GM15510 (cell line): ENCODE data around the gene PTF1A.

Experiments used
- POLR2A ChIP-seq: IDR thresholded peaks from 3 replicates; pipeline ENCODE4 v1.6.1; 2011; ENCODE audit warnings: borderline replicate concordance; ENCODE audit not compliant: insufficient read length; ENCODE audit errors: extremely low read depth

The PTF1A gene

GRCh38 chr10:23173214-23174073 is 18.7 kb upstream of the PTF1A start:
- no peak for TF ChIP-seq POLR2A

- no peak for TF ChIP-seq POLR2A
Measured at GRCh38 chr10:23174074-23174976, 17.8 kb upstream of the PTF1A start.

GRCh38 chr10:23174977-23175512 is 17.1 kb upstream of the PTF1A start:
- TF ChIP-seq POLR2A: no peak

GRCh38 chr10:23186178-23186577 is 5.9 kb upstream of the PTF1A start:
- no peak for TF ChIP-seq POLR2A

DNA sequence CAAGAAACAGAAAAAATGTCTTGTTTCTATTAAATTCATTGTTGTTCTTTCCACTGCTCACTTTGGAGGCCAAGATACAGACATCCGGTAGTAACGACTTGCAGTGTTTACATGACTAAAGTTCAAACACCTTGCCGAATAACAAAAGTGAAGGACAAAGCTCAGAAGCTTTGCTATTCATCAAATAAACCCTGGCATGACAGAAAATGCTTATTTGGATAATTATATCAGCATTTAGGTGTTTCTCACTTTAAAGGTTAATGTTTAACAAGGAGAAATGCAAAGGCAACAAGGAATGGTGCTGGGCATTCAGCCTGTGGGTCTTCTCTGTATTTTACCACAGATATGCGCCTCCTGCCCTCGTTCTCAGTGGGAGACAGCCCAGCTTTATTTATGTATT is 5.4 kb upstream of the PTF1A start:
- TF ChIP-seq POLR2A: no peak

DNA sequence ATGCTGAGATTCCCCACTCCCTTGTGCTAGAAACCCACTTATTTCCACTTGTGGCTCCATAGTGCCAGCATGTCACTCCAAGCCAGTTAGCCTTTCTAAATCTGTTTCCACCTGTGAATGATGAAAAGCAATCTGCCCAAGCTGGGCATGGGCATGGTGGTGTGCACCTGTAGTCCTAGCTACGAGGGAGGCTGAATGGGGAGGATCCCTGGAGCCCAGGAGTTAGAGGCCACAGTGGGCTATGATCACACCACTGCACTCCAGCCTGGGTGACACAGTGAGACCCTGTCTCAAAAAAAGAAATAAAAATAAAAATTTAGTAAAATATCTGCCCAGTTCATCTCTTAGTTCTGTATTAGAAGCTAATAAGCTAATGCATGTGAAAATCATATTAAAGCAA is 5.0 kb upstream of the PTF1A start:
- no peak for TF ChIP-seq POLR2A

GRCh38 chr10:23189024-23189423 is 3.1 kb upstream of the PTF1A start:
- no peak for TF ChIP-seq POLR2A

DNA sequence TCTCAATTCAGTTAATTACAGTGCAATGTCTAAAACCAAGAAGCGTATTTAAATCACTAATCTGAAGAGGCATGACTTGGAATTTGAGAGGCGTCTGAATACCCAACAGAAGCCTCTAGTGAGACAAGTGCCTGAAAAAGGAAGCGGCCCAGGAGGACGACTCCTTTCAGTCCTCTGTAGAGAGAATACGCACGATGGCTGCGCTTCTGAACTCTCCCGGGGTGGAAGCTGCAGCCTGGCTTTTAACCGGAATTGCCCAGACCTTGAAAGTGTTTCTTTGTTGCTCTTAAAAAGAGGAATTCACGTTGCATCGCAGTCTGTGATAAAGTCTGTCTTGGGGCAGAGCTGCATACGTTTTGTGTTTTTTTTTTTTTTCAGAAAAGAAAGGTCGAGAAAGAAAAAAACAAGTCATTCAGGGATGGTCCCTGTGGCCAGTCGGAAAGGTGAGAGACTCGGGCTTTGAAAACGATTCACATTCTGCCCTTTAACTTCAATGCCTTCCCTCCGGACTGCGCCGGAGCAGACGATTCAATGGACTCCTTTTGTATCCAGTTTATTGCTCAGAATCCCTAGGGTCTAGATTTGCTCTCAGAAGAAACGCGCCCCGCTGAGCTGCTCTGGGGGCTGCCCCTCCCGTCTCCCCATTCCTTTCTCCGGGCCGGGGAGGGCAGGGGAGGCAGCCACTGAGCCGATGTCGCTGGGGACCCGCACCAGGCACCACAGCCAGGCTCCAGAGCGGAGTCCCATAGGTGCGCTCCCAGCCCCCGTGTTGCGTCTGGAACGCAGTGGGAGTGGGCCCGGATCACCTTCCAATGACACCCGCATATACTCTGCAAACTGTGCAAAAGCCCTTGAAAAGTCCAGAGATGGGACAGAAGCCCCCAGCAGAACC is 994 bp upstream of the PTF1A start:
- TF ChIP-seq POLR2A: no peak

- TF ChIP-seq POLR2A: no peak
Measured at GRCh38 chr10:23192712-23193434, 761 bp downstream of the PTF1A start.

- TF ChIP-seq POLR2A: no peak
Measured at GRCh38 chr10:23193435-23194074, 1.4 kb downstream of the PTF1A start.

DNA sequence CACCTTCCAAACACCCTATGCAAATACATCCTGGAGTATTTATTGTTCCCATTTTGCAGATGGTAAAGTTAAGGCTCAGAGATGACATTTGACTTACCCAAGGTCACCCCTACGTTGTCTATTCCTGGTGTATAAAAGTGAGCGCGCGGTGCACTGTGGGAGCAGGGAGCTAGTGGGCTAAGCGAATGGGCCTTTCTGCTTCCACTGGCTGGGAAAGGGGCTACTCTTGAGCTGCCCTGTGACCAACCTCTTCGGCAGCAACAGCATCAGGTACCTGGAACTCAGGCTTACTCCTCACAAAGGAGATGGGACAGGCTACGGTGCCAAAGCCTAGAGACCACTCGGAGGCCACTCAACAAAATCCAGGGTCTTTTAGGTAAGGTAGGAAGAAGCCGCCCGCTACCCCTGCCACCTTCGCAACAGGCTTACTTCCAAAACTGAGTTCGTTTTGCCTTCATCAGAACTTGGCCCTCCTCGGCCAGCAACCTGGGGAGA is 2.4 kb downstream of the PTF1A start:
- TF ChIP-seq POLR2A: no peak

GRCh38 chr10:23194966-23195845 is 3.1 kb downstream of the PTF1A start:
- no peak for TF ChIP-seq POLR2A

DNA sequence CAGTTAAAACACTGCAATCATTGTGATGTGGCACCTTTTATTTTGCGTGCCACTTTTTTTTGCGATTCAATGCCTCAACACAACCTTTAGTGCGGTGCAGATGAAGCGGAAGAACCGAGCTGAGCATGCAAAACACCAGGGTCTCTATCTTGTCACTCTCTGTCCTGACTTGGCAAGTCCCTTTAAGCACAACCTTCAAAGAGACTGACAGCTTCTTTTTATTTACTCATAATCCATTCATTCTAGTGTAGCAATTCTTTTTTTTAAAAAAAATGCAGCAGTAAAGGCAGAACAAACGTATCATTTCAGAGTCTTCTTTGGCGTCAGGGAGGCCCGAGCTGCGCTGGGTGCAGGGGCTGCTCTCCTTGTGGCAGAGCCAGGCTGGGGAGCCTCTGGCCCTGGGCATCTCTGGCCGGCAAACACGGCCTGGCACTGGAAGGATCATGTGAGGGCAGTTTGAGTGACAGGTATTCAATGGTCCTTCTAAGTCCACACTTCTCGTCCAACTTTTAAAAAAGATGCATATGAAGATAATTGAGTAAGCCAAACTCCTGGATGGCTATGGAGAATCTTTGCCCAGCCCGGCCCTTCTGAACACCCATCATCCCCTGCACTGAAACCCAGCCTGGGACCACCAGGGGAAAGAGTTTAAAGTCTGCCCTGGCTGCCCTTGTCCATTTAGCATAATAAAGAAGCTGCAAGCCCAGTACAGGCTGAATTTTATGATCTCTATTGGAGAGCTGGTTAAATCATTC is 3.9 kb downstream of the PTF1A start:
- TF ChIP-seq POLR2A: no peak
